ENCODE data around the gene TMEM98.
"Not testable (repeated sequence)": the region's sequence is repeated elsewhere in the genome, so short reads cannot be mapped to it uniquely, and the experiment has no call there.

DNA sequence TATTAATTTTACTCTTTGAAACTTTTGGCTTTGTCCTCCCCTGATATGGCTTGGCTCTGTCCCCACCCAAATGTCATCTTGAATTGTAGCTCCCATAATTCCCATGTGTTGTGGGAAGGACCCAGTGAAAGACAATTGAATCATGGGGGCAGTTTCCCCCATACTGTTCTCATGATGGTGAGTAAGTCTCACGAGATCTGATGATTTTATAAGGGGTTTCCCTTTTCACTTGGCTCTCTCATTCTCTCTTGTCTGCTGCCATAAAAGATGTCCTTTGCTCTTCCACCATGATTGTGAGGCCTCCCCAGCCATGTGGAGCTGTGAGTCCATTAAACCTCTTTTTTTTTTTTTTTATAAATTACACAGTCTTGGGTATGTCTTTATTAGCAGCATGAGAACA, 24.5 kb downstream of the TMEM98 start:
- TF ChIP-seq POLR2A (IDR thresholded peaks at IDR 0.05), result not testable (repeated sequence)
- TF ChIP-seq, protein P1, sequence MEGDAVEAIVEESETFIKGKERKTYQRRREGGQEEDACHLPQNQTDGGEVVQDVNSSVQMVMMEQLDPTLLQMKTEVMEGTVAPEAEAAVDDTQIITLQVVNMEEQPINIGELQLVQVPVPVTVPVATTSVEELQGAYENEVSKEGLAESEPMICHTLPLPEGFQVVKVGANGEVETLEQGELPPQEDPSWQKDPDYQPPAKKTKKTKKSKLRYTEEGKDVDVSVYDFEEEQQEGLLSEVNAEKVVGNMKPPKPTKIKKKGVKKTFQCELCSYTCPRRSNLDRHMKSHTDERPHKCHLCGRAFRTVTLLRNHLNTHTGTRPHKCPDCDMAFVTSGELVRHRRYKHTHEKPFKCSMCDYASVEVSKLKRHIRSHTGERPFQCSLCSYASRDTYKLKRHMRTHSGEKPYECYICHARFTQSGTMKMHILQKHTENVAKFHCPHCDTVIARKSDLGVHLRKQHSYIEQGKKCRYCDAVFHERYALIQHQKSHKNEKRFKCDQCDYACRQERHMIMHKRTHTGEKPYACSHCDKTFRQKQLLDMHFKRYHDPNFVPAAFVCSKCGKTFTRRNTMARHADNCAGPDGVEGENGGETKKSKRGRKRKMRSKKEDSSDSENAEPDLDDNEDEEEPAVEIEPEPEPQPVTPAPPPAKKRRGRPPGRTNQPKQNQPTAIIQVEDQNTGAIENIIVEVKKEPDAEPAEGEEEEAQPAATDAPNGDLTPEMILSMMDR (IDR thresholded peaks at IDR 0.05), result not testable (repeated sequence)

All from ovary (tissue), 3 donors.